T-helper 2 cell (primary cell): ENCODE results near the gene DYTN.

Source experiments
- DNase-seq, 5 experiments: peaks; one replicate each; pipeline versions ENCODE4 v3.0.0 to v3.0.0-alpha.2; 2012 to 2022

DYTN gene

DNA sequence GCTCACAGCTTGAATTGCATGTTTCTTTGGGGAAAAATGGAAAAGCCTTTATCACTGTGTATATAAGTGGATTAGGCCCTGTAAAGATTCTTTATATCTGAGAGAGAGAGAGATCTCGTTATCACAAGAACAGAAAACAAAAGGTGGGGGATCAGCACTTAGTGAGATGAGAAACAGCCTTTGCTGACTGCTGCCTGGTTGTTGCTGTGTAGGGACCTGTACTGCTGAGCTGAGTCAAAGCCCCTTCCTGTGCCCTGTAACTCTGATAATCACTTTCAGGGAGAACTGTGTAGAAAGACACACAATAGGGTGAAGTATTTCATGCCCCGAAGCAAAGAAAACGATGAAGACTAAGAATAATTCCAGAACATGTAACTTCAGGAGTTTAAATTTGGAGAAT, 106.5 kb downstream of the DYTN start:
- DNase-seq, result no peak

DNA sequence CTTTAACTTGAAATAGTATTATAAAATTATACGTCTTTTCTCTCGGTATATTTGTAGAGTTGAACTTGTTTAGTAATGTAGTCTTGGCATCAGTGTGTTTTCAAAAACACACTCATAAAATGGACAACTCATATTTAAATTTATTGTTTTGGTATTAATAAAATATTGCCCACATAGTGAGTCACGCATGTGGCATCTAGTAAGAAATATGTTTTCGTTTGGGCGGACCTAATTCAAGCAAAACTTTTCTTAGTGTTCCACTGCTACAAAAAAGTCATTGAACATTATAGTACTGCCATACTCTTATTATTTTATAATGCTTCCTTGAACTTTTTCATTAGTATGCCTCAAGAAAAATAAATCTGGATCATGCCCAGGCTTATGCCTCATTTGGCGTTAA, 107.0 kb downstream of the DYTN start:
- no peak for DNase-seq

DNA sequence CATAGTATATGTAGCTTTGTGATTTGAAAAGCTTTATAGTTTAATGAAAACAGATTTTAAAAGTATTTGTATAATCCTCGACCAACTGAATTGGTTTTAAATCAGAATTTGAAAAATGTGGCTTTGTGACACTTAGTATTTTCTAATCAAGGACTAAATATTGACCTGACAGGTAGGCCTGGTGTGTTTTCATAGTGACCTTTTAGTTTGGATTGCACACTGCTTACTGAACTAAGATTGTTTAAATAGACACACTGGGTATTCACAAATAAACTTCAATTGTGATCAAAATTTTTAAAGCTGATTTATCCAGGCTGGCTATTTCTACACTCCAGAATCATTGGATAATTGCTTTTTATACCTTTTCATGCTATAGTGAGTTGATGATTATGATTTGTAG, 107.7 kb downstream of the DYTN start:
- no peak for DNase-seq

DNA sequence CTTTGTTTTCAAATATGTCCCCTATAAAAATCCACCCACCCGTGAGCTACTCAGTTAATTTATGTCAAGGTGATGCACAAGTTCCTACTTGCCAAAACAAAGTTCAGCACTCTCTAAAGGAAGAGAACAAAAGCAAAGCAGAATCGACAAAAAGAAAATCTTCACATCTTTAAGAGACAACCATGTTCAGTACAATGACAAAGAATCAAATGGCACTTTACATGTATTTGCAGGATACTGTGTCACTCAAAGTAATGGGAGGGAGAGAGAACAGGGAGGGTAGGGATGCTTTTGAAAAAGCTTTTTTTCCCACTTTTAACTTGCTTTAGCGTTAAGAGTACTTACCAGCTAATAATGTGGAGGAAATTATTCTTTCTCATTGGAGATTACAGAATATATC, 115.0 kb downstream of the DYTN start:
- no peak for DNase-seq
